GF-D8 (cell line): ENCODE measurements around the gene SIPA1.

Experiments
- DNase-seq: peaks from one replicate; lab custom pipeline; 2025; lab: John Stamatoyannopoulos, UW

SIPA1 gene

DNA sequence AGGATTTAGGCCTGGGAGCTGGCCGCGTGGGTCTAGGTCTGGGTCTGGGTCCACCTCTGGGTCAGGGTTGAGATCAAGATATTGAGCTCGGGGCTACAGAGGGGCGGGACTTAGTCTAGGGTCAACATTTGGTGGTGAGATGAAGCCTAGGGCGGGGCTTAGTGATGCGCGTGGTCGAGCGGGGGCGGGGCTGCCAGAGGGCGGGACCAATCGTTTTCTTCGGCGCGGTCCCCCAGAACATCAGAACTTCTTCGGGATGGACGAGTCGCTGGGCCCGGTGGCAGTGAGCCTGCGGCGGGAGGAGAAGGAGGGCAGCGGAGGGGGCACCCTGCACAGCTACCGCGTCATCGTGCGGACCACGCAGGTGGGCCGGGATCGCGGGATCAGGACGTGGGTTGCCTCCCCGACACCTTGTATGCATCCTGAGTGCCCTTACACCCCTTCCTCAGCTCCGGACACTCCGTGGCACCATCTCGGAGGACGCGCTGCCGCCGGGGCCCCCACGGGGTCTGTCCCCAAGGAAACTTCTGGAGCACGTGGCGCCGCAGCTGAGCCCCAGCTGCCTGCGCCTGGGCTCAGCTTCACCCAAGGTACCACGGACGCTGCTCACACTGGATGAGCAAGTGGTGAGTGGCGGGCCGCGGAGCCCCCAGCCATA, 4.2 kb downstream of the SIPA1 start:
- DNase-seq: no peak

DNA sequence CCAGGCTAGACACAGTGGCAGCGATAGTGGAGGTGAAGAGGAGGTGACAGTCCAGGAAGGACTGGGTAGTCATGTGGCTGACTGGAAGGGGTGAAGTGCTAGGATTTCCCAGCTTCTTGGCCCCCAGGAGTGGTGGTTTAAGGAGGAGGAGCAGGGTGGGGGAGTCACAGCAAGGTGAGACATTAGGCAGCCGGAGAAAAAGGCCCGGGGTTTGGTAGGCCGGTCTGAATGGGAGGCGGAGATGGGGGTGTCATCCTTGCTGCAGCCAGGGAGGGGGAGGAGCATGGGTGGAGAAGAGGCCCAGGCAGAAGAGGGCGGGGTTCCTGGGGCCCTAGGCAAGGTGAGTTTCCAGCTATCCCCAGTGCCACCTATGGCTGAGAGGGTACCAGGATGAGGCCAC, 6.1 kb downstream of the SIPA1 start:
- no peak for DNase-seq

DNA sequence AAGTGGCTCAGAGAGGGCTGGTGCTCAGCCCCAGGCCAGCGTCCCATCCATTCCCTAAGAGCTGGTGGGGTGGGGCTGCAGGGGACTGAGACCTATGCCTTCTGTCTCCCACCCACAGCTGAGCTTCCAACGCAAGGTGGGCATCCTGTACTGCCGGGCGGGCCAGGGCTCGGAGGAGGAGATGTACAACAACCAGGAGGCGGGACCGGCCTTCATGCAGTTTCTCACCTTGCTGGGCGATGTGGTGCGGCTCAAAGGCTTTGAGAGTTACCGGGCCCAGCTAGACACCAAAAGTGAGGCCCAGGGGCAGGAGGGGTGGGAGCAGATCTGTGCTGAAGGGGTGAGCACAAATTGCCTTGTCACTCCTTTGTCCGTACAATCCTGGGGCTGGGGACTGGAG, 6.9 kb downstream of the SIPA1 start:
- DNase-seq: no peak

DNA sequence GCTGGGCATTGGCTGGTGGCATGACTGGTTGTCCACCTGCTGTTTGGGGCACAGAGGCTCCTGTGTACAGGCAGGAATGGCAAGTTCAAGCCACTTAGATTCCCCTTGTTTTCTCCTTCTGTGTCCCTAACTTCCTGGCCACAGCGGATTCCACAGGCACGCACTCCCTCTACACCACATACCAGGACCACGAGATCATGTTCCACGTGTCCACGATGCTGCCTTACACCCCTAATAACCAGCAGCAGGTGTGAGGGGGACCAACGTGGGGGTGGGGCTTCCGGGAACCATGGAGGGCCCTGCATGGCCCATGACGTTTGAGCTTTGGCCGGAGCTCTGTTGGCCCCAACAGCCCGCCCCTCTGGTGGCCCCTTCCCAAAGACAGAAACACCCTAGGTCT, 7.8 kb downstream of the SIPA1 start:
- DNase-seq: no peak

DNA sequence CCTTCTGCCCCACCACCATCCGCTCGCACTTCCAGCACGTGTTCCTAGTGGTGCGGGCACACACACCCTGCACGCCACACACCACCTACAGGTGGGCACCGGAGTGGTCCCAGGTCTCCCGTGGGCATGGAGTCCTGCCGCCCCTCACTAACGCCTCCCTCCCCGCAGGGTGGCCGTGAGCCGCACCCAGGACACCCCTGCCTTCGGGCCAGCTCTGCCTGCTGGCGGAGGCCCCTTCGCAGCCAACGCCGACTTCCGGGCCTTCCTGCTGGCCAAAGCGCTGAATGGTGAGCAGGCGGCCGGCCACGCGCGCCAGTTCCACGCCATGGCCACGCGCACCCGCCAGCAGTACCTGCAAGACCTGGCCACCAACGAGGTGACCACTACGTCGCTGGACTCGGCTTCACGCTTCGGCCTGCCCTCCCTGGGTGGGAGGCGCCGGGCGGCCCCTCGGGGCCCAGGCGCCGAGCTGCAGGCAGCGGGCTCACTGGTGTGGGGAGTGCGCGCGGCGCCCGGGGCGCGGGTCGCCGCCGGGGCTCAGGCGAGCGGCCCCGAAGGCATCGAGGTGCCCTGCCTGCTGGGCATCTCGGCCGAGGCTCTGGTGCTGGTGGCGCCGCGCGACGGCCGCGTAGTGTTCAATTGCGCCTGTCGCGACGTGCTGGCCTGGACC, 8.5 kb downstream of the SIPA1 start:
- no peak for DNase-seq

- no peak for DNase-seq
These were observed 9.2 kb downstream of the SIPA1 start for GRCh38 chr11:65646958-65647701.

GRCh38 chr11:65648997-65649493, 11.1 kb downstream of the SIPA1 start:
- DNase-seq: no peak

- no peak for DNase-seq
These were observed 12.0 kb downstream of the SIPA1 start for GRCh38 chr11:65649656-65650546.

DNA sequence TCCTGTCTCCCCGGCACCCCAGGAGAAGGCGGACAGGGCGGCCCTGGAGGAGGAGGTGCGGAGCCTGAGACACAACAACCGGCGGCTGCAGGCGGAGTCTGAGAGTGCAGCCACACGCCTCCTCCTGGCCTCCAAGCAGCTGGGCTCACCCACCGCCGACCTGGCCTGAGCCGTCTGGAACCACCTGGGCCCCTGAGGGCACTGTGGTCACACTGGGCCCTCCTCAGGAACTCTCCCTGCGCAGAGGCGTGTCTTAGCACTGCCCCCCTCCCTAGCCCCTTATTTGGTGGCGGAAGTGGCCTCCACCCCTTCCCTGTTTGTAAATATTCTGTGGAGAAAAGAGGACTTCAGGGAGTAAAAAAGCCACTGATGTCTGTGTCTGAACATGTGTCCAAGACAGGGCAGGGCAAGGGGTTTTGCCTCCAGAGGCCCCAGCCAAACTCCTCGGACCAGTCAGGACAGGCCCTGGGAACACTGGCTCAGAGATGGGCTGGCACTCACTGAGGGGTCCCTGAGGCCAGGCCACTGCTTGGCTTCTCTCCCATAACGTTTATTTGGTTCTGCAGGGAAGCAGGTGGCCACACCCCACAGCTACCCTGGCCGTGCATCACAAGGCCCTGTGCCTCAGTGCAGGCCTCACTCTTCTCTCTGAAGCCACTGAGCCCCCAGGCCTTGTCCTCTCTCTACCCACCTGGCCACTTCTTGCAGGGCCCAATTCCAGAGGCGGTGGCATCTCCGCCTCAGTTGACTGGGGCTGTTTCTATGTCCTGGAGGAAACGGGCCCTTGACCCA, 12.8 kb downstream of the SIPA1 start:
- DNase-seq: no peak

DNA sequence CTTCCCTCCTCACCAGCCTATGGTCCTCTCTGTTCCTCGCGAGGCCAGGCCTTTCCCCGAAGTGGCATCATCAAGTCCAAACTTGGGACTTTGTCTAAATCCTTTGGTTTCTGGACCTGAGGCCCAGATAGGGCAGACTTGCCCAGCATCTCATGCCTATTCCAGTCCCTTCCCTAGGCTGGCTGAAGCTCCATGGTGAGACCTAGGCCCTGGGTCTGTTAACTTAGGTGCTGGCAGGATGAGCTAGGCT, 13.4 kb downstream of the SIPA1 start:
- no peak for DNase-seq

DNA sequence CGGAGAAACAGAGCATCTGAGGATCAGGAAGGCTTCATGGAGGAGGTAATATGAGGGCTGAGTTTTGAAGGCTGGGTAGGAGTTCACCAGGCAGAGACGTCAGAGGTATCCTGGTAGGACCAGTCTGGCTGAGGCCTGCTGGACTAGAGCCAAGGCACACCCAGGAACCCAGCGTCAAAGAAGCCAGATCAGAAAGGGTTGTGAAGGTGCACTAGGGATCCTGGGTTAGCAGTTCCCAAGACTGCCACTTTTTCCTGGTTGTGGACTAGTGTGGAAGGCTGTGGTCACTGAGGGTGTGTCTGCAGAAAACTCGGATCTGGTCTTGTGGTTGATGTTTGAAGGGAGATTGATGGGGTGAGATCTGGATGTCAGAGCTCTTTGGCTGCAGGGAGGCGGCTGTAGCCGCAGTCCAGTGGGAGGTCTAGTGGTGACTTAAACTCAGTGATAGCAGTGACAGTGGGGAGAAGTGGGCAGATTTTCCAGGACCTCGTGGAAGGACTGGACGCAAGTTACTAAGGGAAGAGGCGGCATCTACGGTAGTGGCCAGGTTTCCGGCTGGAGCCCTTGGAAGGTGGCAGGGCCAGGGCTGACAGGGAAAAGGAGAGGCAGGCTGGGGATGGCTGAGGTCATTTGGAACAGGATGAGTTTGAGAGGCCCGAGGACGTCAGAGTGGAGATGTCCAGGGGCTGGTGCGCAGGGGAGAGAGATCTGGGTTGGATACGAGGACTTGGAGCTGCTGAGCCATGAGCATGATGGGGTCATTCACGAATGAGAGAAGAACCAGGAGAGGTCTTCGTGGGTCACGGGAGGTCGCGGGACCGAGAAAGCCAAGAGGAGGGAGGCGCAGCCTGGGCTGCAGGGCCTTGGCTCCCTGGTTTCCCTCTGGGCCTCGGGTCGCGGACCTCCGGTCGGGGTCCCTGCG, 13.9 kb downstream of the SIPA1 start:
- no peak for DNase-seq

DNA sequence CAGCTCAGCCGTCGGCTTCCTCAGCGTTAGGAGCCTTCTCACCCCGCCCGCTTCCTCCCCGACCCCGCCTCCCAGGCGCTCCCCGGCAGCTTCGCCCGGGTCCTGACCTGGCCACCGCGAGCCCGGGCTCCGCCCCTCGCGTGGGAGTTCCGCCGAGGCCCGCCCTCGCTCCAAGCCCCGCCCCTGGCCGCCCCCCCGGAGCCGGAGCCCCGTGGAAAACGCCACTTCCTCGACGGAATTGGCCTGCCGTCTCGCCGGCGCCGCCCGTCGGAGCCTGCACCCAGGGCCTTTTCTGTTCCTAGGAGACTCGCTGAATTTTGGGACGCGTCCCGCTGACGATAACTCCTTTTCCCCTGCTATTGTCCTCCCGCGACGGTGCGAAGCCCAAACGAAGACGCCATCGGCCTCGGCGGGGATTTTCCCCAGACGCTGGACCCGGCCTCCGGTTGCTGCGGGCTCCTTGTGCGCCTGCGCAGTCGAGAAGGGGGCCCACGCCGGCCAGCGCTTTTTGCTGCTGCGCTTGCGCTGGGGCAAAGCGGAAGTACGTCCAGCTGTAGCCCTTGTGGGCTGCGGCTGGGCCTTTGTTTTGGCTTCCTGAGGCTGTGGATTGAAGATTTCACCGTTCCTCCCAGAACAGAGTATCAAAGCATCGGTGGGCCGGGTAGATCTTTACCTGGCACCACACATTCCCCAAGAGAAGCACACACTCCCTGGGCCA, 14.8 kb downstream of the SIPA1 start:
- DNase-seq: peak; percentile 77

GRCh38 chr11:65653229-65654225, 15.6 kb downstream of the SIPA1 start:
- DNase-seq: no peak

GRCh38 chr11:65654375-65655349, 16.8 kb downstream of the SIPA1 start:
- no peak for DNase-seq

DNA sequence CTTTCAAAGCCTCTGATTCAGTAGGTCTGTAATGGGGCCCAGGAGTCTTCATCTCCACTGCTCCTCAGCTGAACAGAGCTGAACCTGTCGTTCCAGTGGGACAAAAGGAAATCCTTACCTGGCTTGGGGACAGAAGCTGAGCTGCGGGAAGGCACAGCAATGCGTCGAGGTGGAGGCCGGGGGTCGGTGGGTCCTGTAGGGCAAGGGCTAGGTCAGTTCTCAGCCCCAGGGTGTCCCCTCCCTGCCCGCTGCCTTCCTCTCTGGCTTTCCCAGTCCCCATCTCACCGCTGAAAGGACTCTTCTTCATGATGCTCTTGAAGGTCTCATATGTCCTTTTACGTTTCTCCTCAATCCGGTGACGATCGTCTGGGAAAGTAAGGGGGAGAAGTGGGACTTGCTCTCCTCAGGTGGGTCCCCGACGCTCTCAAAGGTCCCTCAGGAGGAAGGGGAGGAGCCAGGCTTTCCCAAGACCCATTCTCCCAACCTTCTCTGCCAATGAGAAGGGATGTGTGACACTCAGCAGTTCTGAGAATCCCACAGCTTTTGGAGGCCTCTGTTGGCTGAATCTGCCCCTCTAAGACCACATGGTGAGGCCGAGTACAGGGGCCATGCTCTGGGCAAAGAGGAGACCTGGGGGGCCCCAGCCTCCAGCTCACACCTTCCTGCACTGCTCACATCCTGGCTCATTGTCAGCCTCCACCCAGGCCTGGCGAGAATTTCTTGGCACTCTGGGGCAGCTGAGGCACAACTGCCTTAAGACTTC, 17.9 kb downstream of the SIPA1 start:
- no peak for DNase-seq

- DNase-seq: no peak
These were observed 19.5 kb downstream of the SIPA1 start for GRCh38 chr11:65657426-65657825.
